Hepatocyte (in vitro differentiated cells): ENCODE measurements around the gene ZMIZ1.

Experiments
- EZH2 ChIP-seq: fragments of 200-600 bp; sonication (generic); IDR thresholded peaks from 2 replicates; pipeline ENCODE4 v1.6.1; 2016; ENCODE audit warnings: antibody characterized with exemption, mild to moderate bottlenecking, borderline replicate concordance
- EZH2phosphoT487 ChIP-seq: fragments of 200-600 bp; sonication (generic); IDR thresholded peaks from one replicate; pipeline ENCODE4 v1.6.1; 2018; ENCODE audit warnings: antibody characterized with exemption, mild to moderate bottlenecking, low read depth, moderate library complexity; ENCODE audit not compliant: unreplicated experiment, severe bottlenecking
- TF ChIP-seq, protein P1 (sequence below): fragments of 200-600 bp; sonication (generic); IDR thresholded peaks from 2 replicates; pipeline ENCODE4 v1.5.1; 2016; ENCODE audit warnings: antibody characterized with exemption, mild to moderate bottlenecking; ENCODE audit not compliant: poor library complexity

DNA sequence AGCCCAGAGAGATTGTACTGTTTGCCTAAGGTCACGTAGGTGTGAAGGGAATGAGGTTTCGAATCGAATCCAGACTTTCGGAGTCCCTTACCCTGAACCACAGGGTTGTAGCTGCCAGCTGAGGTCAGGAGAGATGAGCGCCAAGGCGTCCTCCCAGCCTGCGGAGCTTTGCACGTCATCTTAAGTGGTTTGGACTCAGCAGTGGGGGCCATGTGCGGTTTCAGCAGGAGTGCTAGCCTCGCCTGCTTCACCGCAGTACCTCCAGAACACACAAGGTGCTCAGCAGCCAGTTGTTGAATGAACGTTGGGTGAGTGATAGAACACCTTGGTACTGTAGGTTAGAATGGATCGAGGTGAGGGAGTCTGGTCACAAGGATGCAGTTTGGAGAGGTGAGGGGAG lies 203.6 kb downstream of the ZMIZ1 start:
- TF ChIP-seq, protein P1, sequence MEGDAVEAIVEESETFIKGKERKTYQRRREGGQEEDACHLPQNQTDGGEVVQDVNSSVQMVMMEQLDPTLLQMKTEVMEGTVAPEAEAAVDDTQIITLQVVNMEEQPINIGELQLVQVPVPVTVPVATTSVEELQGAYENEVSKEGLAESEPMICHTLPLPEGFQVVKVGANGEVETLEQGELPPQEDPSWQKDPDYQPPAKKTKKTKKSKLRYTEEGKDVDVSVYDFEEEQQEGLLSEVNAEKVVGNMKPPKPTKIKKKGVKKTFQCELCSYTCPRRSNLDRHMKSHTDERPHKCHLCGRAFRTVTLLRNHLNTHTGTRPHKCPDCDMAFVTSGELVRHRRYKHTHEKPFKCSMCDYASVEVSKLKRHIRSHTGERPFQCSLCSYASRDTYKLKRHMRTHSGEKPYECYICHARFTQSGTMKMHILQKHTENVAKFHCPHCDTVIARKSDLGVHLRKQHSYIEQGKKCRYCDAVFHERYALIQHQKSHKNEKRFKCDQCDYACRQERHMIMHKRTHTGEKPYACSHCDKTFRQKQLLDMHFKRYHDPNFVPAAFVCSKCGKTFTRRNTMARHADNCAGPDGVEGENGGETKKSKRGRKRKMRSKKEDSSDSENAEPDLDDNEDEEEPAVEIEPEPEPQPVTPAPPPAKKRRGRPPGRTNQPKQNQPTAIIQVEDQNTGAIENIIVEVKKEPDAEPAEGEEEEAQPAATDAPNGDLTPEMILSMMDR, result no peak
- no peak for TF ChIP-seq EZH2phosphoT487
- TF ChIP-seq EZH2, result no peak
